K562 (cell line): Measurements from ENCODE around the gene MEA1. TPM values are rescaled to one million over a fixed set of nuclear protein-coding genes. Genes with fewer than 3 reads are reported as not detected.

Source experiments
- FOXJ2 ChIP-seq: fragments of 200-800 bp; sonication (Bioruptor generic); IDR thresholded peaks from 2 replicates; pipeline ENCODE4 v1.6.1; 2016; ENCODE audit warnings: missing genetic modification characterization, missing compliant biosample characterization
- GABPB1 ChIP-seq: sonication (generic); formaldehyde crosslinking; IDR thresholded peaks from 2 replicates; pipeline ENCODE4 v1.8.0; 2022; ENCODE audit warnings: mild to moderate bottlenecking, missing genetic modification reagents
- GATAD2A ChIP-seq: fragments of 450-650 bp; IDR thresholded peaks from 2 replicates; pipeline ENCODE4 v1.6.1; 2017
- HOXB6 ChIP-seq: fragments of 250-450 bp; sonication (Bioruptor Pico); IDR thresholded peaks from 2 replicates; pipeline ENCODE4 v1.5.1; 2022; ENCODE audit warnings: mild to moderate bottlenecking, borderline replicate concordance
- KAT8 ChIP-seq: fragments of 450-650 bp; IDR thresholded peaks from 2 replicates; pipeline ENCODE4 v1.6.1; 2016; ENCODE audit warnings: low read depth, mild to moderate bottlenecking
- KLF13 ChIP-seq: fragments of 450-650 bp; IDR thresholded peaks from 2 replicates; pipeline ENCODE4 v1.6.1; 2016; ENCODE audit warnings: missing genetic modification characterization, low read depth, mild to moderate bottlenecking, missing compliant biosample characterization, moderate library complexity, borderline replicate concordance
- KLF16 ChIP-seq: IDR thresholded peaks from 2 replicates; pipeline ENCODE4 v1.6.1; 2016; ENCODE audit warnings: antibody characterized with exemption
- L3MBTL2 ChIP-seq: fragments of 450-650 bp; IDR thresholded peaks from 2 replicates; pipeline ENCODE4 v1.6.1; 2016; ENCODE audit warnings: mild to moderate bottlenecking, moderate library complexity
- NBN ChIP-seq: fragments of 450-650 bp; IDR thresholded peaks from 2 replicates; pipeline ENCODE4 v1.6.1; 2016; ENCODE audit warnings: low read depth, mild to moderate bottlenecking
- RAD51 ChIP-seq: fragments of 450-650 bp; IDR thresholded peaks from 2 replicates; pipeline ENCODE4 v1.7.1; 2016; ENCODE audit warnings: low read depth, mild to moderate bottlenecking, borderline replicate concordance
- SAP30 ChIP-seq: fragments of 200-600 bp; sonication (generic); IDR thresholded peaks from 2 replicates; pipeline ENCODE4 v1.6.1; 2012; ENCODE audit warnings: borderline replicate concordance, low read depth, mild to moderate bottlenecking, moderate library complexity, low read length, control low read depth, inconsistent platforms; ENCODE audit not compliant: insufficient read depth, poor library complexity, severe bottlenecking
- SIN3A ChIP-seq, 2 experiments: fragments of 150-350 bp in 1 of 2; IDR thresholded peaks; 2 replicates each; pipeline ENCODE4 v1.6.1; 2011 to 2016; ENCODE audit warnings: borderline replicate concordance in 2 of 2, low read depth in 2 of 2, low read length in 2 of 2, mild to moderate bottlenecking in 2 of 2, moderate library complexity in 2 of 2; ENCODE audit not compliant: control insufficient read depth in 1 of 2
- TAF15 ChIP-seq: fragments of 200-400 bp; formaldehyde crosslinking; IDR thresholded peaks from 2 replicates; pipeline ENCODE4 v1.6.1; 2017; ENCODE audit warnings: mild to moderate bottlenecking, low read depth, low read length, moderate library complexity
- XRCC5 ChIP-seq: fragments of 200-400 bp; formaldehyde crosslinking; IDR thresholded peaks from 2 replicates; pipeline ENCODE4 v1.6.1; 2017; ENCODE audit warnings: low read depth, mild to moderate bottlenecking, low read length
- ZC3H8 ChIP-seq: fragments of 450-650 bp; IDR thresholded peaks from 2 replicates; pipeline ENCODE4 v1.6.1; 2017
- ZNF174 ChIP-seq: fragments of 250-450 bp; sonication (Bioruptor Pico); IDR thresholded peaks from 2 replicates; pipeline ENCODE4 v1.4.0; 2020; ENCODE audit warnings: mild to moderate bottlenecking
- polyA plus RNA-seq, 8 experiments: library from polyadenylated mRNA; depleted of rRNA in 4 of 8; stranded (reverse) in 5 of 8; unstranded in 3 of 8; fragments of >200 nt; fragmentation: Nextera tagmentation in 2 of 8; fragmentation: Illumina TruSeq in 1 of 8; extraction: Ambion mirVana in 2 of 8; extraction: Trizol in 1 of 8; gene quantifications; 2 replicates each; pipeline versions ENCODE4 v1.2.1 to v1.2.3, GENCODE V29; 2011 to 2014; ENCODE audit warnings: inconsistent platforms in 1 of 8, missing spikeins in 1 of 8
- total RNA-seq, 7 experiments: library from RNA; depleted of rRNA in 6 of 7; stranded (reverse); fragments of >200 nt in 6 of 7; fragmentation: Illumina TruSeq in 2 of 7; extraction: Trizol in 2 of 7; gene quantifications; 2 replicates each; pipeline versions ENCODE4 v1.2.1 to v1.2.3, GENCODE V29; 2011 to 2021; ENCODE audit warnings: low replicate concordance in 1 of 7
- TF ChIP-seq, protein P1 (sequence below), 2 experiments: fragments of 150-350 bp in 1 of 2; IDR thresholded peaks; 2 replicates each; pipeline ENCODE4 v1.6.1; 2012 to 2016; ENCODE audit warnings: low read depth in 2 of 2, low read length in 2 of 2, mild to moderate bottlenecking in 1 of 2, moderate library complexity in 1 of 2
- TF ChIP-seq, protein P2 (sequence below): fragments of 450-650 bp; IDR thresholded peaks from one replicate; pipeline ENCODE4 v1.6.1; 2018; ENCODE audit warnings: mild to moderate bottlenecking, moderate library complexity; ENCODE audit not compliant: partially characterized antibody
- TF ChIP-seq, protein P3 (sequence below): fragments of 450-650 bp; formaldehyde crosslinking; IDR thresholded peaks from 2 replicates; pipeline ENCODE4 v1.4.0; 2022; ENCODE audit warnings: missing genetic modification characterization
- TF ChIP-seq, protein P4 (sequence below): fragments of 450-650 bp; conservative IDR thresholded peaks from 2 replicates; pipeline ENCODE4 v1.6.1; 2016; ENCODE audit warnings: missing genetic modification characterization, low read depth, mild to moderate bottlenecking, control low read depth, missing compliant biosample characterization

Gene MEA1
- total and polyA plus RNA-seq, 9 of the 15 experiments (the other 6 are each of a cell fraction or from before 2014, with no cell fraction given): 86.8 to 210 (median 152) TPM

DNA sequence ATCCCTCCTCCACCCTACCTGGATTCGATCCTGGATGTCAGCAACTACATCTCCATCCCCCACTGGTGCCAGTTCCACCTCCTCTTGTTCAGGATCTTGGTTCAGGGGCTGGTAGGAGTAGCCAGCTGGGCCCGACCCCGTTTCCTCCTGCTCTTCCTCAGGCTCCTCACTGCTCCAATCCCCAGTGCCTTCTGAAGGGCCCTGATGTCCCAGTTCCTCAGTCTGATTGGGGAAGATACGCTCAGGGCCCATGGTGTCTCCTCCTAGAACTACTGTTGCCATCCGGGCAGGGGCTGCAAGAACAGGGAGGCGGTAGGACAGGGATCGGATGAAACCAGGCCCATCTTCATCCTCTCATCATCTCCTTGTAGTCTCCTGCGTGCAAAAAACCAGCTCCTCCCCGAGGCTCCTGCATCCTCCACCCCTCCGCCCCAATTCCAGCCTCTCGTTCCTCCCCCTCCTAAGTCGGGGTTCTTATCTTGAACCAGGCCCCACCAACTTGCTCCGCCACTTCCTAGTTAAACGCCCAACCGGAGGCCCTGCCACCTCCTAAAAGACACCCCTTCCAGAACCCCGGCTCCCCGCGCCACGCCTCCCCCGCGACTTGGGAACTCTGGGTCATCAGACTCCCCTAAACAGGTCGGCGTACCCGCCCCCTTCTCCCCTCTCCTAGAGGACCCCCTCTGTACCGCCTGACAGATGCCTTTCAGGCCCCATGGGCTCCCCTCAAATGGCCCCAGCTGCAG is 476 bp downstream of the MEA1 start (continued):
- TF ChIP-seq, protein P1, sequence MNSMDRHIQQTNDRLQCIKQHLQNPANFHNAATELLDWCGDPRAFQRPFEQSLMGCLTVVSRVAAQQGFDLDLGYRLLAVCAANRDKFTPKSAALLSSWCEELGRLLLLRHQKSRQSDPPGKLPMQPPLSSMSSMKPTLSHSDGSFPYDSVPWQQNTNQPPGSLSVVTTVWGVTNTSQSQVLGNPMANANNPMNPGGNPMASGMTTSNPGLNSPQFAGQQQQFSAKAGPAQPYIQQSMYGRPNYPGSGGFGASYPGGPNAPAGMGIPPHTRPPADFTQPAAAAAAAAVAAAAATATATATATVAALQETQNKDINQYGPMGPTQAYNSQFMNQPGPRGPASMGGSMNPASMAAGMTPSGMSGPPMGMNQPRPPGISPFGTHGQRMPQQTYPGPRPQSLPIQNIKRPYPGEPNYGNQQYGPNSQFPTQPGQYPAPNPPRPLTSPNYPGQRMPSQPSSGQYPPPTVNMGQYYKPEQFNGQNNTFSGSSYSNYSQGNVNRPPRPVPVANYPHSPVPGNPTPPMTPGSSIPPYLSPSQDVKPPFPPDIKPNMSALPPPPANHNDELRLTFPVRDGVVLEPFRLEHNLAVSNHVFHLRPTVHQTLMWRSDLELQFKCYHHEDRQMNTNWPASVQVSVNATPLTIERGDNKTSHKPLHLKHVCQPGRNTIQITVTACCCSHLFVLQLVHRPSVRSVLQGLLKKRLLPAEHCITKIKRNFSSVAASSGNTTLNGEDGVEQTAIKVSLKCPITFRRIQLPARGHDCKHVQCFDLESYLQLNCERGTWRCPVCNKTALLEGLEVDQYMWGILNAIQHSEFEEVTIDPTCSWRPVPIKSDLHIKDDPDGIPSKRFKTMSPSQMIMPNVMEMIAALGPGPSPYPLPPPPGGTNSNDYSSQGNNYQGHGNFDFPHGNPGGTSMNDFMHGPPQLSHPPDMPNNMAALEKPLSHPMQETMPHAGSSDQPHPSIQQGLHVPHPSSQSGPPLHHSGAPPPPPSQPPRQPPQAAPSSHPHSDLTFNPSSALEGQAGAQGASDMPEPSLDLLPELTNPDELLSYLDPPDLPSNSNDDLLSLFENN (IDR thresholded peaks at IDR 0.05; ENCODE audit: low read depth in 2 of 2, low read length in 2 of 2): peak in 1 of 2 experiments; percentile 7; a peak in 1 of 4 replicates
- no peak for TF ChIP-seq KLF16
- TF ChIP-seq RAD51: no peak
- TF ChIP-seq, protein P2, sequence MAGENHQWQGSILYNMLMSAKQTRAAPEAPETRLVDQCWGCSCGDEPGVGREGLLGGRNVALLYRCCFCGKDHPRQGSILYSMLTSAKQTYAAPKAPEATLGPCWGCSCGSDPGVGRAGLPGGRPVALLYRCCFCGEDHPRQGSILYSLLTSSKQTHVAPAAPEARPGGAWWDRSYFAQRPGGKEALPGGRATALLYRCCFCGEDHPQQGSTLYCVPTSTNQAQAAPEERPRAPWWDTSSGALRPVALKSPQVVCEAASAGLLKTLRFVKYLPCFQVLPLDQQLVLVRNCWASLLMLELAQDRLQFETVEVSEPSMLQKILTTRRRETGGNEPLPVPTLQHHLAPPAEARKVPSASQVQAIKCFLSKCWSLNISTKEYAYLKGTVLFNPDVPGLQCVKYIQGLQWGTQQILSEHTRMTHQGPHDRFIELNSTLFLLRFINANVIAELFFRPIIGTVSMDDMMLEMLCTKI: no peak
- TF ChIP-seq KAT8: no peak
- TF ChIP-seq KLF13 (tag): peak; percentile 54; the same call in 1 of the 2 replicates
- no peak for TF ChIP-seq ZC3H8
- TF ChIP-seq, protein P3, sequence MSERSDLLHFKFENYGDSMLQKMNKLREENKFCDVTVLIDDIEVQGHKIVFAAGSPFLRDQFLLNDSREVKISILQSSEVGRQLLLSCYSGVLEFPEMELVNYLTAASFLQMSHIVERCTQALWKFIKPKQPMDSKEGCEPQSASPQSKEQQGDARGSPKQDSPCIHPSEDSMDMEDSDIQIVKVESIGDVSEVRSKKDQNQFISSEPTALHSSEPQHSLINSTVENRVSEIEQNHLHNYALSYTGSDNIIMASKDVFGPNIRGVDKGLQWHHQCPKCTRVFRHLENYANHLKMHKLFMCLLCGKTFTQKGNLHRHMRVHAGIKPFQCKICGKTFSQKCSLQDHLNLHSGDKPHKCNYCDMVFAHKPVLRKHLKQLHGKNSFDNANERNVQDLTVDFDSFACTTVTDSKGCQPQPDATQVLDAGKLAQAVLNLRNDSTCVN: no peak
- TF ChIP-seq, protein P4, sequence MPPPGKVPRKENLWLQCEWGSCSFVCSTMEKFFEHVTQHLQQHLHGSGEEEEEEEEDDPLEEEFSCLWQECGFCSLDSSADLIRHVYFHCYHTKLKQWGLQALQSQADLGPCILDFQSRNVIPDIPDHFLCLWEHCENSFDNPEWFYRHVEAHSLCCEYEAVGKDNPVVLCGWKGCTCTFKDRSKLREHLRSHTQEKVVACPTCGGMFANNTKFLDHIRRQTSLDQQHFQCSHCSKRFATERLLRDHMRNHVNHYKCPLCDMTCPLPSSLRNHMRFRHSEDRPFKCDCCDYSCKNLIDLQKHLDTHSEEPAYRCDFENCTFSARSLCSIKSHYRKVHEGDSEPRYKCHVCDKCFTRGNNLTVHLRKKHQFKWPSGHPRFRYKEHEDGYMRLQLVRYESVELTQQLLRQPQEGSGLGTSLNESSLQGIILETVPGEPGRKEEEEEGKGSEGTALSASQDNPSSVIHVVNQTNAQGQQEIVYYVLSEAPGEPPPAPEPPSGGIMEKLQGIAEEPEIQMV (tag): no peak
- no peak for TF ChIP-seq TAF15
- TF ChIP-seq L3MBTL2: no peak
- TF ChIP-seq HOXB6: no peak
- TF ChIP-seq SIN3A (IDR thresholded peaks at IDR 0.05; ENCODE audit: borderline replicate concordance in 2 of 2, control insufficient read depth in 1 of 2, low read depth in 2 of 2, low read length in 2 of 2): peak in 1 of 2 experiments; percentile 93; a peak in 1 of 4 replicates
- 0 out of 2 replicates have a peak, but pooled peaks have one; percentile 64 for TF ChIP-seq NBN
- TF ChIP-seq ZNF174: no peak
- no peak for TF ChIP-seq GABPB1 (CRISPR knock-in tag)
- peak; percentile 68 for TF ChIP-seq SAP30
- 0 out of 2 replicates have a peak, but pooled peaks have one; percentile 45 for TF ChIP-seq FOXJ2 (tag)
- no peak for TF ChIP-seq GATAD2A
- no peak for TF ChIP-seq XRCC5
